Right cardiac atrium (tissue), 5 donors: ENCODE measurements around the gene DEPDC1B. TPM values are rescaled to one million over a fixed set of nuclear protein-coding genes. Genes with fewer than 3 reads are reported as not detected.
A peak's percentile ranks its signal among the peaks of the same experiment; 100 is the strongest.
"Not testable (repeated sequence)": the region's sequence is repeated elsewhere in the genome, so short reads cannot be mapped to it uniquely, and the experiment has no call there.

Source experiments
- ATAC-seq, 2 donors: fragments of 200-7000 bp; cut with Tn5 transposase; one replicate each; pipeline versions ENCODE4 v1.8.0 to v1.9.1; 2020; ENCODE audit warnings: moderate library complexity in 2 of 2, mild to moderate bottlenecking in 1 of 2
- DNase-seq, 3 donors: peaks; one replicate each; pipeline ENCODE4 v3.0.0-alpha.2; 2020
- H3K27ac ChIP-seq: one replicate; pipeline ENCODE4 v1.5.1; 2013; ENCODE audit warnings: mild to moderate bottlenecking, low read length, control low read depth, moderate library complexity
- H3K27me3 ChIP-seq: one replicate; pipeline ENCODE4 v1.6.1; 2013; ENCODE audit not compliant: control insufficient read depth, insufficient read depth
- H3K4me1 ChIP-seq: one replicate; pipeline ENCODE4 v1.6.1; 2013; ENCODE audit warnings: low read length; ENCODE audit not compliant: control insufficient read depth, insufficient read depth
- H3K4me3 ChIP-seq: one replicate; pipeline ENCODE4 v1.5.1; 2013; ENCODE audit warnings: low read length, control low read depth
- H3K9me3 ChIP-seq: one replicate; pipeline ENCODE4 v1.6.1; 2013; ENCODE audit warnings: low read length; ENCODE audit not compliant: control insufficient read depth
- WGBS: extraction: QIAGEN DNeasy Blood & Tissue Kit; methylation state at CpG from one replicate; pipeline ENCODE4 v1.1.7; 2013; 5-methylcytosine and 5-hydroxymethylcytosine counted together
- intact Hi-C, 4 donors: fragments of 100-400 bp; cut with DNase I; formaldehyde crosslinking; loops; one replicate each; pipeline versions ENCODE4 v1.11.0 to v1.14.0; 2022 to 2023
- polyA plus RNA-seq: library from polyadenylated mRNA; stranded (reverse); fragments of 200-250 nt; gene quantifications from one replicate; pipeline ENCODE4 v1.2.3, GENCODE V29; 2013
- total RNA-seq, 4 donors: library from RNA; stranded (reverse); fragmentation: NEBNext Ultra II Directional; extraction: Animal tissue kit (Norgen Biotek cat#: 25700); gene quantifications; one replicate each; pipeline ENCODE4 v1.2.1, GENCODE V29; 2021
- donor health status: healthy with polysubstance abuse.
- donor health status: DM: no; HTN: yes; CAD: no.
- donor health status: DM: no; HTN: no; CAD: no.
- donor health status: DM: no; HTN: yes; CAD: no; lungs with severe emphysema.
- donor health status: DM: yes; HTN: yes; CAD: no.

Gene DEPDC1B
- total and polyA plus RNA-seq, 5 donors = 0.05 to 0.54 (median 0.24) TPM; not detected in 2

DNA sequence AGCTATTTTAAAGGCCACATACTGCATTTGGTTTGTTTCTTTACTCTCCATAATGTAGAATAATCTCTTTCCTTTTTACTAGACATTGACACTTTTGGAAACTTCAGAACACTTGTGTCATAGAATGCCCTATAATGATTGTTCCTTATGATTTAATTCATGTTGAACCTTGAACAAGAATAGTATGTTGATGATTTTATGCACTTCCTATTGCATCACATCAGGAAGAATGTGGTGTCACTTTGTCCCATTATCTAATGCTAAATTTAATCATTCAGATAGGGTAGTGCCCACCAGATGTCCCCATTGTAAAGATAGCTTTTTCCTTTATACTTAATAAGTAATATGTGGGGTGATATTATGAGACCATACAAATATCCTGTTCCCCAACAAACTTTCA, 19.4 kb upstream of the DEPDC1B start:
- no peaks in the 10 kb centered on the region for H3K4me1 ChIP-seq
- H3K9me3 ChIP-seq = no peaks in the 10 kb centered on the region
- no peak overlapping the region for H3K4me3 ChIP-seq
- DNase-seq = no peak
- H3K27ac ChIP-seq = no peak overlapping the region
- intact Hi-C loops = no loop called here
- ATAC-seq = no peak
- H3K27me3 ChIP-seq = no peaks in the 10 kb centered on the region

GRCh38 chr5:60718166-60718892, 18.4 kb upstream of the DEPDC1B start:
- 84% methylated on average over 3 of the region's 3 CpGs for WGBS
- no peaks in the 10 kb centered on the region for H3K9me3 ChIP-seq
- no peak overlapping the region for H3K27ac ChIP-seq
- H3K4me3 ChIP-seq = no peak overlapping the region
- no peaks in the 10 kb centered on the region for H3K4me1 ChIP-seq
- no peaks in the 10 kb centered on the region for H3K27me3 ChIP-seq
- no peak for ATAC-seq
- intact Hi-C loops = no loop called here
- no peak for DNase-seq

GRCh38 chr5:60715201-60715928, 15.4 kb upstream of the DEPDC1B start:
- ATAC-seq, intact Hi-C loops: not testable (repeated sequence)
- WGBS = 94% methylated on average over 3 of the region's 3 CpGs

DNA sequence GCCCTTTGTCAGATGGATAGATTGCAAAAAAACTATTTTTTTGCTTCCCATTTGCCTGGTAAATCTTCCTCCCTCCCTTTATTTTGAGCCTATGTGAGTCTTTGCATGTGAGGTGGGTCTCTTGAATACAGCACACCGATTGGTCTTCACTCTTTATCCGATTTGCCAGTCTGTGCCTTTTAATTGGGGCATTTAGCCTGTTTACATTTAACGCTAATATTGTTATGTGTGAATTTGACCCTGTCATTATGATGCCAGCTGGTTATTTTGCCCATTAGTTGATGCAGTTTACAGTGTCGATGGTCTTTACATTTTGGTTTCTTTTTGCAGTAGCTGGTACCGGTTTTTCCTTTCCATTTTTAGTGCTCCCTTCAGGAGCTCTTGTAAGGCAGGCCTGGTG, 13.0 kb upstream of the DEPDC1B start:
- intact Hi-C loops = no loop called here

More at GRCh38 chr5:60715201-60715928, 15.4 kb upstream of the DEPDC1B start:
- not testable (repeated sequence) for H3K27ac ChIP-seq, H3K4me3 ChIP-seq, DNase-seq, H3K9me3 ChIP-seq, H3K27me3 ChIP-seq, H3K4me1 ChIP-seq

GRCh38 chr5:60711892-60712291, 11.9 kb upstream of the DEPDC1B start:
- H3K4me3 ChIP-seq, ATAC-seq, H3K4me1 ChIP-seq, H3K27ac ChIP-seq, intact Hi-C loops, H3K9me3 ChIP-seq, DNase-seq, H3K27me3 ChIP-seq: not testable (repeated sequence)
- 75% methylated on average over 3 of the region's 3 CpGs for WGBS

More for the DNA sequence above, 13.0 kb upstream of the DEPDC1B start:
- H3K4me3 ChIP-seq = no peak overlapping the region
- no peaks in the 10 kb centered on the region for H3K9me3 ChIP-seq
- no peaks in the 10 kb centered on the region for H3K27me3 ChIP-seq
- H3K4me1 ChIP-seq = no peaks in the 10 kb centered on the region
- DNase-seq = no peak
- no peak overlapping the region for H3K27ac ChIP-seq
- ATAC-seq = no peak
- 91% methylated on average over 5 of the region's 5 CpGs for WGBS

DNA sequence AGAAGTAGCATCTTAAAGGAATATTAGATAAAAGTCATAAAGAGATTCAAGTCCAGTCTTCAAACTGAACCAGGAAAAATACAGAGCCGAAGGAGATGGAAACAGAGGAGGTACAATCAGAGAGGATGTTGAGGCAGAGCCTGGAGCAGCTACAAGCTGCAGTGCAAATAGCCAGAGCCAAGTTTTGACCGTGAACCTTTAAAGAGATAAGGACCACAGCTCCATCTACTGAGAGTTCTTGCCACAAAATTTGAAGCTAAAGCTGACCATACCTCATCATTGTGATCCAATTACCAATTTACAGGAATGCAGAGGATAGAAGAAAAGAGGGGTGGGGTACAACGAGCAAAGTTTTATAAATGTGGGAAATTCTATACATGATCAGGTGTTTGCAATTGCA, 10.4 kb upstream of the DEPDC1B start:
- intact Hi-C loops = no loop called here
- no peak for ATAC-seq
- Histone ChIP-seq H3K4me1 (no peaks in the 10 kb centered on the region), H3K4me3 (no peak overlapping the region), H3K27me3 (no peaks in the 10 kb centered on the region), H3K27ac (no peak overlapping the region), H3K9me3 (no peaks in the 10 kb centered on the region)
- 52% methylated on average over 3 of the region's 3 CpGs for WGBS
- no peak for DNase-seq

DNA sequence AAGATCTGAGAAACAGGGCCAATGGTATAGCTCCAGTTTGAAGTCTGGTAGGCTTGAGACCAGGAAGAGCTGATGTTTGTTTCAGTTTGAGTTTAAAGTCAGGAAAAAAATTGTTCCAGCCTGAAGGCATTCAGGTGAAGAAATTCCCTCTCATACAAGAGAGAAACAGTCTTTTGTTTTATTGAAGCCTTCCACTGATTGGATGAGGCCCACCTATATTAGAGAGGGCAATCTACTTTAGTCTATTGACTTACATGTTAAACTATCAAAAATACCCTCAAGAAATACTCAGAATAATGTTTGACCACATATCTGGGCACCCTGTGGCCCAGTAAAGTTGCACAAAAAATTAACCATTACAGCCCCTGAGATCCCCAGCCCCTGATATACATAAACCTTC, 5.2 kb upstream of the DEPDC1B start:
- Histone ChIP-seq H3K4me3 (no peak overlapping the region), H3K4me1 (no peaks in the 10 kb centered on the region), H3K9me3 (no peaks in the 10 kb centered on the region), H3K27ac (no peak overlapping the region), H3K27me3 (no peaks in the 10 kb centered on the region)
- intact Hi-C loops = no loop called here
- DNase-seq = no peak
- no peak for ATAC-seq

GRCh38 chr5:60703944-60704343, 4.0 kb upstream of the DEPDC1B start:
- WGBS = 86% methylated on average over 2 of the region's 2 CpGs
- intact Hi-C loops = no loop called here

GRCh38 chr5:60701321-60701968, 1.5 kb upstream of the DEPDC1B start:
- intact Hi-C loops = no loop called here
- H3K27ac ChIP-seq = no peak overlapping the region

More at GRCh38 chr5:60703944-60704343, 4.0 kb upstream of the DEPDC1B start:
- ATAC-seq (no peak), DNase-seq (no peak)
- Histone ChIP-seq H3K4me1 (no peaks in the 10 kb centered on the region), H3K27me3 (no peaks in the 10 kb centered on the region), H3K4me3 (no peak overlapping the region), H3K9me3 (no peaks in the 10 kb centered on the region), H3K27ac (no peak overlapping the region)

DNA sequence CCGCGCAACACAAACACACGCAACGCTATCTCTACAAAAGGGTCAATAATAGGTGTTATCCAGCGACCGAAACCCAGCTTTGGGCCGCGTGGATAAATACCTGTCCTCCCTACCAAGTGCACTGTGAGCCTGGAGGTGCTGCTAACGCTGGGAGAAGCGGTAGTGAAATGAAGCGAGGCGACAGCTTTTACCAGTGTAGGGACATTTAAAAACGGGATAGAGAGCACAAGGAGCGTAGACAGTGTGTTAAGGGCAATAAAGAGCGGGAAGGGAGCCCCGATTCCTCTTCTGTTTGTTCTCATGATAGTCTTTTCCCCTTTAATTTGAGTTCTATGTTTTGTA, 421 bp upstream of the DEPDC1B start:
- intact Hi-C loops = no loop called here
- peak; percentile 65 to 72 for ATAC-seq
- peak overlapping the region; percentile 60 for H3K4me3 ChIP-seq
- H3K4me1 ChIP-seq = no peaks in the 10 kb centered on the region
- H3K9me3 ChIP-seq = no peaks in the 10 kb centered on the region
- DNase-seq = no peak
- H3K27me3 ChIP-seq = no peaks in the 10 kb centered on the region
- WGBS = 1% methylated on average over 16 of the region's 16 CpGs
- no peak overlapping the region for H3K27ac ChIP-seq

More at GRCh38 chr5:60701321-60701968, 1.5 kb upstream of the DEPDC1B start:
- H3K4me1 ChIP-seq = no peaks in the 10 kb centered on the region
- H3K9me3 ChIP-seq = no peaks in the 10 kb centered on the region
- H3K27me3 ChIP-seq = no peaks in the 10 kb centered on the region
- DNase-seq = no peak
- ATAC-seq = no peak
- 49% methylated on average over 8 of the region's 8 CpGs for WGBS
- H3K4me3 ChIP-seq = no peak overlapping the region

DNA sequence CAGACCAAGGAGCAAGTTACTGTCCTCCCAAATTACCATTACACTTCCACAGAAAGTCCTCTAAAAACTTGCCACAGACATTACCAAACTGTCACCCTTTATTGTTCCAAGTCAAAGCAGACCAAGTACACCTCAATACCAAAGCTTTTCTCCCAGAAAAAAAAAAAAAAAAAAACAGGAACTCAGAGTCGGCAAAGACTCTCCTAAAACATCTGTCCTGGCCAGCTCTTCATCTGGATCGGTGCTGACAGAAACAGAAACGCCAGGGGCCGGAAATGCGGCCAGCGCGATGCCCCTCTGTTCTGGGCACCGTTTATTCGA, 718 bp downstream of the DEPDC1B start:
- WGBS = under 1% methylated on average over 9 of the region's 9 CpGs
- Histone ChIP-seq H3K4me3 (peak overlapping the region; percentile 60), H3K9me3 (no peaks in the 10 kb centered on the region), H3K27me3 (no peaks in the 10 kb centered on the region), H3K4me1 (no peaks in the 10 kb centered on the region), H3K27ac (no peak overlapping the region)
- peak in 1 of 2 donors; percentile 9 for ATAC-seq
- intact Hi-C loops = no loop called here
- no peak for DNase-seq
